ENCODE measurements around the gene LRRC9. TPM values are rescaled to one million over a fixed set of nuclear protein-coding genes. Genes with fewer than 3 reads are reported as not detected.
"Not testable (repeated sequence)": the region's sequence is repeated elsewhere in the genome, so short reads cannot be mapped to it uniquely, and the experiment has no call there.

Gene LRRC9
- total RNA-seq, 3 donors from 2014 or later (not counting 1 experiment from before 2014, with no cell fraction given), result not detected

DNA sequence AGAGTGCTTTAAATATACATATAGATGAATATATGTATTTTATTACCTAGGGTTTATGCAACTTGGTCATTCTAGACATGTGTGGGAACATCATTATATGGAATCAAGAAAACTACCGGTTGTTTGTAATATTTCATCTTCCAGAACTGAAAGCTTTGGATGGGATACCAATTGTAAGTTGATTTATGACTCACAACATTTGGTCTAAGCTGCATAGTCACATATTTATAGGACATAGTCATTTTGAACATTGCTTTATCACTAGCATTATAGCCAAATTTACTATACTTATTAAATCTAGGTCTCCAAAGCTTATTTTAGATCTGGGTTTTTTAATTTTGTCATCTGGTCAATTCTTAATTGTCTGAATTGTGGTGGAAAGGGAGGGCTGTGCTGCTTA lies 88.1 kb downstream of the LRRC9 start:
- H3K27me3 Mint-ChIP-seq (ENCODE audit: low read depth in 2 of 2), result peaks cover 12 to 19% of the 10 kb centered on the region in 2 donors
- TF ChIP-seq CTCF (IDR thresholded peaks at IDR 0.05), result no peak
- intact Hi-C loops (cut with micrococcal nuclease), result no loop called here
- H3K4me1 Mint-ChIP-seq, result no peaks in the 10 kb centered on the region
- peaks cover 6% of the 10 kb centered on the region for H3K36me3 Mint-ChIP-seq
- no peak for ATAC-seq
- H3K4me3 Mint-ChIP-seq, result no peak overlapping the region
- H3K27ac Mint-ChIP-seq, result no peak overlapping the region
- Histone ChIP-seq H3K4me3 (ENCODE audit: low read length) (no peak overlapping the region), H3K9me3 (ENCODE audit: control insufficient read depth, insufficient read depth, low read length) (no peaks in the 10 kb centered on the region), H3K27me3 (ENCODE audit: control insufficient read depth, insufficient read depth, low read length) (no peaks in the 10 kb centered on the region), H3K36me3 (ENCODE audit: control insufficient read depth, insufficient read depth, low read length) (no peaks in the 10 kb centered on the region), H3K4me1 (ENCODE audit: control insufficient read depth, insufficient read depth, low read length) (no peaks in the 10 kb centered on the region), H3K27ac (ENCODE audit: low read length) (no peak overlapping the region)
- no peak for DNase-seq
- no peaks in the 10 kb centered on the region for H3K9me3 Mint-ChIP-seq
- WGBS (ENCODE audit: insufficient coverage), result 100% methylated on average over 1 of the region's 1 CpG

GRCh38 chr14:60010263-60010662 lies 90.3 kb downstream of the LRRC9 start:
- H3K27me3 Mint-ChIP-seq (ENCODE audit: low read depth in 2 of 2), result peaks cover 21 to 31% of the 10 kb centered on the region in 2 donors
- H3K9me3 Mint-ChIP-seq; H3K4me3 ChIP-seq (ENCODE audit: low read length); H3K9me3 ChIP-seq (ENCODE audit: control insufficient read depth, insufficient read depth, low read length); H3K27ac ChIP-seq (ENCODE audit: low read length); H3K27me3 ChIP-seq (ENCODE audit: control insufficient read depth, insufficient read depth, low read length); H3K27ac Mint-ChIP-seq; H3K4me1 ChIP-seq (ENCODE audit: control insufficient read depth, insufficient read depth, low read length); H3K4me1 Mint-ChIP-seq; intact Hi-C loops (cut with micrococcal nuclease); H3K36me3 ChIP-seq (ENCODE audit: control insufficient read depth, insufficient read depth, low read length); ATAC-seq; H3K4me3 Mint-ChIP-seq; DNase-seq: not testable (repeated sequence)
- peaks cover 15% of the 10 kb centered on the region for H3K36me3 Mint-ChIP-seq
- 53% methylated on average over 4 of the region's 4 CpGs for WGBS (ENCODE audit: insufficient coverage)

GRCh38 chr14:60014402-60014801 lies 94.5 kb downstream of the LRRC9 start:
- intact Hi-C loops (cut with micrococcal nuclease), result no loop called here

DNA sequence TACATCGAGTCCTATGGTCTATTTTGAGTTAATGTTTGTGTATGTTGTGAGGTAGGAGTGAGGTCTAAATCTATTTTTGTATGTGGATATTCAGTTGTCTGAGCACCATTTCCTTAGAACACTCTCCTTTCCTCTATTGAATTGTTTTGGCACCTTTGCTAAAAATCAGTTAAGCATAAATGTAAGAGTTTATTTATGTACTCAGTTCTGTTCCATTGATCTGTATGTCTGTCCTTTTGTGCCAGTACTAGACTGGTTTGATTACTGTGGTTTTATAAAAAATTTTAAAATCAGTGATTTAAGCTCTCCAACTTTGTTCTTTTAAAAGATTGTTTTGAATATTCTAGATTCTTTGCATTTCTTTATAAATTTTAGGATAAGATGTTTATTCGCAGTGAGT lies 101.7 kb downstream of the LRRC9 start:
- DNase-seq, result no peak
- Mint-ChIP-seq H3K4me1 (no peaks in the 10 kb centered on the region), H3K9me3 (peaks cover 0 to 3% of the 10 kb centered on the region in 2 donors), H3K27me3 (ENCODE audit: low read depth in 2 of 2) (peaks cover 22 to 26% of the 10 kb centered on the region in 2 donors), H3K27ac (no peak overlapping the region), H3K4me3 (no peak overlapping the region), H3K36me3 (no peaks in the 10 kb centered on the region)
- Histone ChIP-seq H3K27me3 (ENCODE audit: control insufficient read depth, insufficient read depth, low read length) (peaks cover 2% of the 10 kb centered on the region), H3K4me3 (ENCODE audit: low read length) (no peak overlapping the region), H3K36me3 (ENCODE audit: control insufficient read depth, insufficient read depth, low read length) (no peaks in the 10 kb centered on the region), H3K4me1 (ENCODE audit: control insufficient read depth, insufficient read depth, low read length) (no peaks in the 10 kb centered on the region), H3K9me3 (ENCODE audit: control insufficient read depth, insufficient read depth, low read length) (no peaks in the 10 kb centered on the region), H3K27ac (ENCODE audit: low read length) (no peak overlapping the region)
- ATAC-seq, result no peak
- WGBS (ENCODE audit: insufficient coverage), result no CpG with 5 or more reads among the region's 2 CpGs
- intact Hi-C loops (cut with micrococcal nuclease), result no loop called here
- no peak for TF ChIP-seq CTCF (IDR thresholded peaks at IDR 0.05)

More at GRCh38 chr14:60014402-60014801, 94.5 kb downstream of the LRRC9 start:
- Histone ChIP-seq H3K36me3 (ENCODE audit: control insufficient read depth, insufficient read depth, low read length) (no peaks in the 10 kb centered on the region), H3K27ac (ENCODE audit: low read length) (no peak overlapping the region), H3K9me3 (ENCODE audit: control insufficient read depth, insufficient read depth, low read length) (no peaks in the 10 kb centered on the region), H3K4me3 (ENCODE audit: low read length) (no peak overlapping the region), H3K4me1 (ENCODE audit: control insufficient read depth, insufficient read depth, low read length) (no peaks in the 10 kb centered on the region), H3K27me3 (ENCODE audit: control insufficient read depth, insufficient read depth, low read length) (no peaks in the 10 kb centered on the region)
- no peak overlapping the region for H3K4me3 Mint-ChIP-seq
- ATAC-seq, result no peak
- H3K4me1 Mint-ChIP-seq, result no peaks in the 10 kb centered on the region
- DNase-seq, result no peak
- peaks cover 15% of the 10 kb centered on the region for H3K36me3 Mint-ChIP-seq
- H3K27me3 Mint-ChIP-seq (ENCODE audit: low read depth in 2 of 2), result peaks cover 22 to 38% of the 10 kb centered on the region in 2 donors
- no peak overlapping the region for H3K27ac Mint-ChIP-seq
- TF ChIP-seq CTCF (IDR thresholded peaks at IDR 0.05), result no peak
- WGBS (ENCODE audit: insufficient coverage), result no CpG with 5 or more reads among the region's 1 CpG
- H3K9me3 Mint-ChIP-seq, result no peaks in the 10 kb centered on the region
